GM18907 (cell line): ENCODE results near the gene PPP6R3.
"Not testable (repeated sequence)": the region's sequence is repeated elsewhere in the genome, so short reads cannot be mapped to it uniquely, and the experiment has no call there.

Experiments used
- ATAC-seq: cut with Tn5 transposase; IDR thresholded peaks from one replicate; pipeline ENCODE4 v1.9.1; 2021; ENCODE audit warnings: mild to moderate bottlenecking, moderate library complexity; ENCODE audit not compliant: unreplicated experiment

PPP6R3 gene

DNA sequence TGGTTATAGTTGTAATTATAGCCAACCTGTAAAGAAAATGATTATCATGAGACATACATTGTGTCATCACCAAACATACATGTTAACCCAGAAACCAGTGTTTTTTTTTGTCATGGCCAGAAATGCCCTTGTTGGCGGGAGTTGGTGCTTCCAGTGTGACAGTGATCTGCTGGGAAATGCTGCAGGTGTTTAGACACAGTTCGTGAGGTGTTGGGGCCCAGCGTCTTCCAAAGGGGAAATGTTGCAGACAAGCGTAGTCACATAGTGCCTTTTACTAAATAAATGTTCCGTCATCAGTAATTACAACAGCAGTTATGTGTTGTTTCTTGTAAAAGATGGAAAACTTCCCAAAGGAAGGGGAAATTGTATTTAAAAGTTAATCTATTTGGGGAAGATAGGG lies 131.2 kb downstream of the PPP6R3 start:
- no peak for ATAC-seq

DNA sequence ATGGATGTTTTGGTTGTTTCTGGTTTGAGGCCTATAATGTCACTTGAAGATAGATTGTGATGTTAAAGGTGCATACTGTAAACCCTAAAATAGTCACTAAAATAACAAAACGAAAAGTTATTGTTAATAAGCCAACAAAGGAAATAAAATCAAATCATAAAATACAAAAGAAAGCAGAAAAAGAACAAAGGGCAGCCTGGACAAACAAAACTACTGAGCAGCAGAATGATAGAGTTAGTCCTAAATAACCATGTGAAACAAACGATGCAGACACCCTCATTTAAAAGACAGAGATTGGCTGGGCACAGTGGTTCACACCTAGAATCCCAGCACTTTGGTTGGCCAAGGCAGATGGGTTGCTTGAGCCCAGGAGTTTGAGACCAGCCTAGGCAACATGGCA lies 132.9 kb downstream of the PPP6R3 start:
- ATAC-seq = no peak

DNA sequence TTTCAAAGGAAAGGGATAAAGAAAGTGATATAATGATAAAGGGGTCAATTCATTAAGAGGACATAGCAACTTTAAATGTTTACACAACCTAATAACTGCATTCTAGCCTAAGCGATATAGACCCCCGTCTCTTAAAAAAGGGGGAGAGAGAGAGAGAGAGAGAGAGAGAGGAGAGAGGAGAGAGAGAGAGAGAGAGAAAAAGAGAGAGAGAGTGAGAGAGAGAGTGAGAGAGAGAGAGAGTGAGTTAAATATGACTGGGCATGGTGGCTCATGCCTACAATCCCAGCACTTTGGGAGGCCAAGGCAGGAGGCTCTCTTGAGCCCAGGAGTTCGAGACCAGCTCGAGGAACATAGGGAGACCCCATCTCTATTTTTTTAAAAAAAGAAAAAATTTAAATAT lies 133.6 kb downstream of the PPP6R3 start:
- no peak for ATAC-seq

DNA sequence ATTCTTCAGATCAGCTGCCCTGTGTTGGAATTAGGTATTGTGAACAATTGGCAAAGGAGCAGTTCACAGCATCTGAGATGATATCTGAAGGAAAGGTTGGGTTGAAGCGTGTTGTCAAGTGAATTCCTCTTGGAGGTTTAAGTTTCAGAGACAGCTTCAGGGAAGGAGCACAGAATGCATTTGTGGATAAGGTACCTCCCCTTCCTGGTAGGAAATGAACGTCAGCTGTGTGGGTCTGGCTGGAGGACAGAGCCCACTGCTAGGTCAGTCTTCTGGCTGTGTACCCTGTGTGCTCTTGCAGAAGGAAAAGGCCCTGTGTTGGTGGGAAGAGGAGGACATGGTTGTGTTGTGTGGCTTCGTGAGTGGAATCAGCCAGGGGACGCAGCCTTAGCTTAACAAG lies 135.7 kb downstream of the PPP6R3 start:
- no peak for ATAC-seq

DNA sequence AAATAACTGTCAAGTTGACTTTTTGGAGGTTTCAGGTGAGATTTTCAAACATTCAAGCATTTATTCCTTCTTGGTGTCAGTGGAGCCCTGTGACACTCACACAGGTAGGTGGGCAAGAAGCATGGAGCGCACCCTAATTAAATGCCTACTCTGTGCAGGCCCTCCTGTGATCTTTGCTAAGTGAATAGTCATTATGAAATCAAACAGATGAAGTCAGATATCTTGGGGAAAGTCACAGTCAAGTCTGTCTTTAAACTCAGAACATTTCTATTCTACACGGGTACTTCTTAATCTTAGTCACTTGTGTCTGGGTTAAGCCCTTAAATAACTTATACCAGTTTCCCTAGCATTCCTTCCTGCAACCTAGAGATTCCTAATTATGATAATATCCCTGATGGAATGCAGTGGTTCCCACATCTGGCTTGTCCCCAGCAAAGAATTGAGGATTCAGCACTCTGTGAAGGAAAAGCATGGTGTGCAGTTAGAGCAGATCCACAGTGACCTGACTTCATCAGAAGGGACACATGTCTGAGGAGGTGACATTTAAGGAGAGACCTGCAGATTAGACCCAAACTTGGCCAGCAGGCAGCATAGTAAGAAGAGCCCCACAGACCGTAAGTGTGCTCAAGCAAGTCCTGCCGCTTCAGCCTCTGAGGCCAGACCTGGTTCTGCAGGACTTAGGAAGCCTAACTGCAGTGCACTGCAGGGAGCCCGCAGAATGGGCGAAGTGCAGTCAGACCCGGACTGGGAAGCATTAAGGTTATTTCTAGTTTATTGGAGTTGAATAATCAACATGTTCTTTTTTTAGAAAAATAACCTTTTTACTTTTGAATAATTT lies 138.5 kb downstream of the PPP6R3 start:
- ATAC-seq = no peak

DNA sequence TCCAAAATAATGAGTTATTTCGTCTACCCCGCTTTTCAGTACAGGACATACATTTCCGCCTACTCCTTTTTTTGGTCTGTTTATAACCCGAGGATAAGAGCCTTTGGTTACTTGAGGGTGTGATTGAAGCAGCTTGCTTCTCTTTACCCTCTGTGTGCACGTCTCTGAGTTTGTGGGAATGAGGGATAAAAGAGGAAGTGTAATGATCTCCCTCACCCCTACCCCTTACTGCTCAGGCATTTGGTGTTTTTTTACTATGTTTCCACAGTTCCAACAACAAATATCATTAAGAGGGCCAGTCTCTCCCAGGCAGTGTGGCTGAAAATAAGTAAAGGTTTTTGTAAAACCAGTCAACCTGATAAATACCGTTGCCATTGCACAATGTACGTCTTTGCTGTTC lies 140.6 kb downstream of the PPP6R3 start:
- no peak for ATAC-seq

DNA sequence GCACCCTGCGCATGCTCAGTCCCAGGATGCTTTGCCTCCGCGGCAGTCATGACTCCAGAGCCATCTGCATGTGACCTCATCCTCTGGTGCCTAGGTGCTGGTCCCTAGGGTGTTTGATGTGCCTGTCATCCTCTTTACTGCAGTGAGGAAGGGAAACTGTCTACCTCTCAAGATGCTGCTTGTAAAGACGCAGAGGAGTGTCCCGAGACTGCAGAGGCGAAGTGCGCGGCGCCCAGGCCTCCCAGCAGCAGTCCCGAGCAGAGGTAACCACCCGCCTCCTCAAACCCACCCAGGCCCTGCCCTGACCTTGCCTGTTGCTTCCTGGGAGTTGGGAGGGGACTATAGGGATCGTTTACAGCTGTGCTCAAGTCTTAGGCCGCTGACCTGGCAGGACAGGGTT lies 149.2 kb downstream of the PPP6R3 start:
- ATAC-seq = no peak

DNA sequence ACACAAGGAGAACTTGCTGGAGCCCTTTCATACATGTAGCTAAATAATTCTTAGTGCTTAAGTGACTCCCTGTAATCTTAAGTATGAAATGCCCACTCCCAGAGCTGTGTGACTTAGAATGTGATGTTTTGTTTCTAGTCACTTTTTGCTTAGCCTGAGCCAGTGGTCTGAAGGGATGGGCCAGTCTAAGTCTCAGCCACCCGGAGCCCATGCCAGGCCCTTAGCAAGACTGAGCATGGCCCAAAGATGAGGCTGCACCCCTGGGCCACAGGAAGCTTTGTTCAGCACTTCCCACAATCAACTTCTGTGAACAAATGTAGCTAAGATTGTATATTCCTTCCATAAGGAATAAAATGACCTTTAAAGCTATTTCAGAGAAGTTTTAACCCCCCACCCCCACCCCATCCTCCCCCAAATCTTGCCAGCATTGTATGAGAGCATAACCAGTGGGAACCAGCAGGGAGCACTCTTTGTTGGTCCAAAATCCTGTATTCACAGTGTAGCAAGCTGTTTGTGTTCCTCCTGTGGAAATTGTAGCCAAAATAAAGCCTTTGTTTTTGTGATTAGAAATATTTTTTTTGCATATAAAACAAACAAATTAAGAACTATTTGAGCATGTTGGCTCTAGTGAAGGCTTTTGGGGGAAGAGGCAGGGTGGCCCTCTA lies 150.0 kb downstream of the PPP6R3 start:
- no peak for ATAC-seq

DNA sequence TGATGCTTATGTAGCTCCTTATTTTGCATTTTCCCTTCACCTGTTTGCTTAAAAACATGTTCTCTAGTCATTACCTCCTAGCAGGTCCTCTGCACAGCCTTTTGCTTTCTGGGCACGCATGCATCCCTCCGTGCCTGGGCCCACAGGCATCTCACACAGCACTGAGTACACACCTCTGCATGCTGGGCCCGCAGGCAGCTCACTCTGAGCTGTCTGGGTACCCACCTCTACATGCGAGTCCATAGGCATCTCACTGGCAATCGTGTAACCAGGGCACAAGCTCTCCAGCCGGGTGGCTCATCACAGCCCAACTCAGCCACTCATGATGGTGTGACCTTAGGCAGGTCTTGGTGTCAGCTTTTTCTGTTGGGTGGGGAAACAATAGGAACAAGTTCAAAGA lies 155.1 kb downstream of the PPP6R3 start:
- ATAC-seq = no peak

DNA sequence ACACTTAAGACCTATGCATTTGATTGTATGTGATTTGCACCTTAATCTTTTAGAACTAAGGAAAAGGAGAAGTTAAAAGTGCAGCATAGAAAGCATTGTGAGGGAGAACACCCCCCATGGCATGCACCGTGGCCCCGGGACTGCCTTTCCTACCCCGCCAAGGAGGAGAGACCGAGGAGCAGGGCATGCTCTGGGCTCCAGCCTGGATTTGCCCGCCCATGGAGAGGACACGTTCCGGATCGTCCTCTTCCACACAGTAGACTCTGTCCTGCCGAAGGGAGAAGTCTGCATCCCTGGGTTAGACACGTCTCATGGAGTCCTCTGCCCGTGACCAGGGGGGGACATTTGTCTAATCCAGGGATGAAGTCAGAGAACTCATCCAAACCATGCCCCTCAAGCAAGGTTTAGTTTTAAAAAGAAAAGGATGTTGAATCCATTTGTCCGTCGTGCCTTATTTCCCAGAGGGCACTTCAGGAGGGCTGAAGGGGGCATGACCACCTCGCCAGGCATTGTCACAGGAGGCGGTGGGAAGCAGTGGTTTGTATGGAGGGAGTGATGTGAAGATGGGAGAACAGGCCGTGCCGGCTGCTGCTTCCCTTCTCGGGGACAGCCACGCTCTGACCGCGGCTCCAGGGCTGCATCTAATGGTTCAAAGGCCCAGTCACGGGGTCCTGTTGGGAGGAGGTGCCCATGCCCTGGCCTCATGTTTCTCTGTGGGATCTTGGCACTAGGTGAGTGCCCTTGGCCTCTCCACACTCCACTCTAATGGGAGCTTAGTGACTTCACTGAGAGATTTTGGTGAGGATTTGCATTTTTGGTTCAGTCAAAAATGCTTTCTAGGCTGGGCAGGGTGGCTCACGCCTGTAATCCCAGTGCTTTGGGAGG lies 157.6 kb downstream of the PPP6R3 start:
- ATAC-seq = no peak

DNA sequence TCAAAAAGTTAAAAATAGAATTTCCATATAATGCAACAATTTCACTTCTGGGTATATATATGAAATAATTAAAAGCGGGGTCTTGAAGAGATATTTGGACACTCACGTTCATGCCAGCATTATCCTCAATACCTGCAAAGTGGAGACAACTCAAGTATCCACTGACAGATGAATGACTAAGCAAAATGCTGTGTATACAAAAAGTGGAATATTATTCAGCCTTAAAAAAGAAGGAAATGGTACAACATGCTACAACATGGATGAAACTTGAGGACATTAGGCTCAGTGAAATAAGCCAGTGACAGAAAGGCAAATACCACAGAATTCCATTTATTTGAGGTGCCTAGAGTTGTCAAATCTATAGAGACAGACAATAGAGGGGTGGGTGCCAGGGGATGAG lies 161.3 kb downstream of the PPP6R3 start:
- no peak for ATAC-seq

DNA sequence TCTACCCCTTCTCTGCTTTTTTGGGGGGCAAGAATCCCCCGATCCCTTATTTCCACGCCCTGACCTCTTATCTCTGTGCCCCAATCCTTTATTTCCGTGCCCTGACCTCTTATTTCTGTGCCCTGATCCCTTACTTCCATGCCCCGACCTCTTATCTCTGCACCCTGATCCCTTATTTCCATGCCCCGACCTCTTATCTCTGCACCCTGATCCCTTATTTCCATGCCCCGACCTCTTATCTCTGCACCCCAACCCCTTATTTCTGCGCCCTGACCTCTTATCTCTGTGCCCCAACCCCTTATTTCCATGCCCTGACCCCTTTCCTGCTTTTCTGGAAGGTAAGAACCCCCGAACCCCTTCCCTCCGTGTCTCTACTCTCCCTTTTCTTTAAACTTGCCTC lies 163.2 kb downstream of the PPP6R3 start:
- not testable (repeated sequence) for ATAC-seq

DNA sequence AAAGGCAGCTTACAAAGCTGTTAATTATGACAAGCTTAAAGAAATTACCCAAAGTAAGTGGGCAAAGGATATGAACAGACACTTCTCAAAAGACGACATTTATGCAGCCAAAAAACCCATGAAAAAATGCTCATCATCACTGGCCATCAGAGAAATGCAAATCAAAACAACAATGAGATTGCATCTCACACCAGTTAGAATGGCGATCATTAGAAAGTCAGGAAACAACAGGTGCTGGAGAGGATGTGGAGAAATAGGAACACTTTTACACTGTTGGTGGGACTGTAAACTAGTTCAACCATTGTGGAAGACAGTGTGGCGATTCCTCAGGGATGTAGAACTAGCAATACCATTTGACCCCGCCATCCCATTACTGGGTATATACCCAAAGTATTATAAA lies 164.5 kb downstream of the PPP6R3 start:
- not testable (repeated sequence) for ATAC-seq

DNA sequence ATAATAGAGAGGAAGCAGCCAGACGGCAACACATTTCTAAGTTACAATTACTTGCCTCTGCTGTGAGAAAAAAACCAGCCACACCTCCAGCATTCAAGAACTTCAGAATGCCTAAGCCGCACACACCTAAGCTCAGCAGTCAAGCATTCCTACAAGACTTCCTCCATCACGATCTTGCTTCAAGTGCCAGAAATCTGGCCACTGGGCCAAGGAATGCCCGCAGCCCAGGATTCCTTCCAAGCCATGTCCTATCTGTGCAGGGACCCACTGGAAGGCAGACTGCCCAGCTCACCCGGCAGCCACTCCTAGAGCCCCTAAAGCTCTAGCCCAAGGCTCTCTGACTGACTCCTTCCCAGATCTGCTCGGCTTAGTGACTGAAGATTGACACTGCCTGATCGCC lies 165.7 kb downstream of the PPP6R3 start:
- ATAC-seq = not testable (repeated sequence)

DNA sequence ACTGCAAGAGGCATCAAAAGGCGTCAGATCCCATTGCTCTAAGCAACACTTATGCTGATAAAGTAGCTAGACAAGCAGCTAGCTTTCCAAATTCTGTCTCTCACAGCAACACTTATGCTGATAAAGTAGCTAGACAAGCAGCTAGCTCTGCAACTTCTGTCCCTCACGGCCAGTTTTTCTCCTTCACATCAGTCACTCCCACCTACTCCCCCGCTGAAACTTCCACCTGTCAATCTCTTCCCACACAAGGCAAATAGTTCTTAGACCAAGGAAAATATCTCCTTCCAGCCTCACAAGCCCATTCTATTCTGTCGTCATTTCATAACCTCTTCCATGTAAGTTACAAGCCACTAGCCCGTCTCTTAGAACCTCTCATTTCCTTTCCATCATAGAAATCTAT lies 168.3 kb downstream of the PPP6R3 start:
- not testable (repeated sequence) for ATAC-seq

DNA sequence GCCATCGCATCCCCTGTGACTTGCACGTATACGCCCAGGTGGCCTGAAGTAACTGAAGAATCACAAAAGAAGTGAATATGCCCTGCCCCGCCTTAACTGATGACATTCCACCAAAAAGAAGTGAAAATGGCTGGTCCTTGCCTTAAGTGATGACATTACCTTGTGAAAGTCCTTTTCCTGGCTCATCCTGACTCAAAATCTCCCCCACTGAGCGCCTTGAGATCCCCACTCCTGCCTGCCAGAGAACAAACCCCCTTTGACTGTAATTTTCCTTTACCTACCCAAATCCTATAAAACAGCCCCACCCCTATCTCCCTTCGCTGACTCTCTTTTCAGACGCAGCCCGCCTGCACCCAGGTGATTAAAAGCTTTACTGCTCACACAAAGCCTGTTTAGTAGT lies 171.8 kb downstream of the PPP6R3 start:
- ATAC-seq = not testable (repeated sequence)

DNA sequence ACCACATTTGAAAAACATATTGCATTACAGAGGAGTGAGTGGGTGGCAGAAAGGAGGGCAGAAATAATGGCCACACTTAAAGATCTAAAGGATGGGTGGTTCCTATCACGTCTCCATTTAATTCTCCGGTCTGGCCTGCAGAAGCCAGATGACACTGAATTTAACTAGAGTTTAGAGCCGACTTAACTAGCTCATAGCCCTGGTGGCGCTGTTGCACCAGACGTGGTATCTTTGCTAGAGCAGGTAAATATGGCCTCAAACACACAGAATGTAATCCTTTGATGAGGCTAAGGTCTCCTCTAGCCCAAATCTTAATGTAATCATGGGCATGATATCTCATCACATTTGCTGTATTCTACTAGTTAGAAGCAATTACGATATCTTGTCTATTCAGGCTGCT lies 172.2 kb downstream of the PPP6R3 start:
- no peak for ATAC-seq

DNA sequence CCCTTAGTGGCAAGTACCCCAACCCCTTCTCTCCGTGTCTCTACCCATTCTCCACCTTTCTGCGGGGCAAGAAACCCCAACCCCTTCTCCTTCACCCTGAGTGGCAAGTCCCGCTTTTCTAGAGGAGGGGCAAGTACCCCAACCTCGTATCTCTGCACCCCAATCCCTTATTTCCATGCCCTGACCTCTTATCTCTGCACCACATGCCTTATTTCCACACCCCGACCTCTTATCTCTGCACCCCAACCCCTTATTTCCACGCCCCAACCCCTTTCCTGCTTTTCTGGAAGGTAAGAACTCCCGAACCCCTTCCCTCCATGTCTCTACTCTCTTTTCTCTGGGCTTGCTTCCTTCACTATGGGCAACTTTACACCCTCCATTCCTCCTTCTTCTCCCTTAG lies 174.1 kb downstream of the PPP6R3 start:
- ATAC-seq = not testable (repeated sequence)

DNA sequence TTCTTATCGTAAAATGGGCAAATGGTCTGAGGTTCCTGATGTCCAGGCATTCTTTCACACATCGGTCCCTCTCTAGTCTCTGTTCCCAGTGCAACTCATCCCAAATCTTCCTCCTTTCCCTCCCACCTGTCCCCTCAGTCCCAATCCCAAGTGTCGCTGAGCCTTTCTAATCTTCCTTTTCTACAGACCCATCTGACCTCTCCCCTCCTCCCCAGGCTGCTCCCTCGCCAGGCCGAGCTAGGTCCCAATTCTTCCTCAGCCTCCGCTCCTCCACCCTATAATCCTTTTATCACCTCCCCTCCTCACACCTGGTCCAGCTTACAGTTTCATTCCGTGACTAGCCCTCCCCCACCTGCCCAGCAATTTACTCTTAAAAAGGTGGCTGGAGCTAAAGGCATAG lies 174.6 kb downstream of the PPP6R3 start:
- not testable (repeated sequence) for ATAC-seq

DNA sequence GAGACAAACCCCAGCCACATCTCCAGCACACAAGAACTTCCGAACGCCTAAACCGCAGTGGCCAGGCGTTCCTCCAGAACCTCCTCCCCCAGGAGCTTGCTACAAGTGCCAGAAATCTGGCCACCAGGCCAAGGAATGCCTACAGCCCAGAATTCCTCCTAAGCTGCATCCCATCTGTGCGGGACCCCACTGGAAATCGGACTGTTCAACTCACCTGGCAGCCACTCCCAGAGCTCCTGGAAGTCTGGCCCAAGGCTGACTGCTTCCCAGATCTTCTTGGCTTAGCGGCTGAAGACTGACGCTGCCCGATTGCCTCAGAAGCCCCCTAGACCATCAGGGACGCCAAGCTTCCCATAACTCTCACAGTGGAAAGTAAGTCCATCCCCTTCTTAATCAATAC lies 175.3 kb downstream of the PPP6R3 start:
- ATAC-seq = not testable (repeated sequence)

DNA sequence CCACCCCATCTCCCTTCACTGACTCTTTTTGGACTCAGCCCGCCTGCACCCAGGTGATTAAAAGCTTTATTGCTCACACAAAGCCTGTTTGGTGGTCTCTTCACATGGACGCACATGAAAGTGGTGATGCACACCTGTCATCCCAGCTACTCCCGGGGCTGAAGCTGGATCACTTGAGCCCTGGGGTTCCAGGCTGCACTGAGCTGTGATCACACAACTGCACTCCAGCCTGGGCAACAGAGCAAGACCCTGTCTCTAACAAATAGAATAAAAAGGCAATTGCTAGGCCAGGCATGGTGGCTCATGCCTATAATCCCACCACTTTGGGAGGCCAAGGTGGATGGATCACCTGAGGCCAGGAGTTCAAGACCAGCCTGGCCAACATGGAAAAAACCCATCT lies 178.8 kb downstream of the PPP6R3 start:
- not testable (repeated sequence) for ATAC-seq
